Motor neuron (in vitro differentiated cells): Measurements from ENCODE around the gene NCKAP5. TPM values are rescaled to one million over a fixed set of nuclear protein-coding genes. Genes with fewer than 3 reads are reported as not detected.
A peak's percentile ranks its signal among the peaks of the same experiment; 100 is the strongest.

Experiments used
- ATAC-seq, 8 experiments: fragments of 200-7000 bp; cut with Tn5 transposase; replicated peaks in 6 of 8; 2 replicates each; pipeline ENCODE4 v1.8.0; 2021; ENCODE audit warnings: mild to moderate bottlenecking in 8 of 8, moderate library complexity in 8 of 8
- H3K27ac ChIP-seq, 2 donors: fragments of 250-450 bp; sonication (Bioruptor Pico); 2 replicates each; pipeline ENCODE4 v1.9.0; 2021; ENCODE audit warnings: antibody characterized with exemption in 2 of 2, mild to moderate bottlenecking in 2 of 2, moderate library complexity in 1 of 2
- H3K4me1 ChIP-seq, 2 donors: fragments of 250-450 bp; sonication (Bioruptor Pico); replicated peaks in 1 of 2; 2 replicates each; pipeline ENCODE4 v1.6.1; 2021; ENCODE audit warnings: antibody characterized with exemption in 2 of 2, mild to moderate bottlenecking in 2 of 2, moderate library complexity in 1 of 2
- H3K4me3 ChIP-seq, 5 donors: fragments of 250-450 bp; sonication (Bioruptor Pico); 2 replicates each; pipeline ENCODE4 v1.9.0; 2021; ENCODE audit warnings: antibody characterized with exemption in 5 of 5, mild to moderate bottlenecking in 5 of 5, moderate library complexity in 4 of 5
- WGBS, 10 experiments: fragments of 450-650 bp; shearing (Covaris generic); methylation state at CpG; one replicate each; pipeline ENCODE4 v1.0.0; 2022; 5-methylcytosine and 5-hydroxymethylcytosine counted together
- in situ Hi-C, 9 experiments: fragments of 400-800 bp; cut with MboI; loops; one replicate each; pipeline ENCODE4 v1.15.0; 2021; ENCODE audit warnings: low sequenced_read_pairs in 9 of 9, low pct_unique_long_range_greater_than_20kb in 2 of 9; ENCODE audit not compliant: unreplicated experiment in 9 of 9
- total RNA-seq, 8 experiments: library from RNA; unstranded; fragments of 300-600 nt; gene quantifications; 2 replicates each; pipeline versions ENCODE4 v1.2.3 to v1.2.4, GENCODE V29; 2022

The NCKAP5 gene
- total RNA-seq, 8 experiments from 2014 or later, result 0.66 to 16.2 (median 5.9) TPM

GRCh38 chr2:133498662-133499585 is 69.3 kb downstream of the NCKAP5 start:
- ATAC-seq, result no peak
- Histone ChIP-seq H3K27ac (no peak overlapping the region), H3K4me1 (peaks cover 10 to 21% of the 10 kb centered on the region in 2 donors), H3K4me3 (no peak overlapping the region)
- in situ Hi-C loops, result no loop called here
- WGBS, 10 experiments, result 55 to 100% (median 96%) methylated on average over 2 to 7 of the region's 8 CpGs

DNA sequence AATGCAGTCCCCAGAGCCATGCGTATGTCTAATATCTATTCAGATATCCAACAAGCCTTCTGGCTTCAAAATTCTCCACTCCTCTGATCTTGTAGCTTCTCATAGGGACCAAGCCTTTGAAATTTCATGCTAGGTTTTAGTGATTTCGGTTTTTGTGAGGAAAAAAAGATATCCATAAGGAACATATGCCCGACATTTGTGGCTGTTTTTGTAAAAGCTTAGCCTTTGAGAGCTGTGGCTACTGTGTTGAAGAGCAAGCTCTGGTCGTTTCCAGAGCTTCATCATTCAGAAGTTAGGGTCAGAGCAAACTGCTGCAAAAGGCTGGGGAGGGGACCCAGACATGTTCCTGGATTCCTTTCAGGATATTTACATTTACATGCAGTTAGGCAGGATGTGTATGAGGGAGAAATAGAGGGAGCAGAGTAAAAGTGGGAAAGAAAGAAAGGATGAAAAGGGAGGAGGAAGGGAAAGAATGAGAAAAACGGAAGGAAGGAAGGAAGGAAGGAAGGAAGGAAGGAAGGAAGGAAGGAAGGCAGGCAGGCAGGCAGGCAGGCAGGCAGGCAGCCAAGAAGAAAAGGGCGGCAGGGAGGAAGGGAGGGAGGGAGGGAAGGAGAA is 70.2 kb downstream of the NCKAP5 start:
- Histone ChIP-seq H3K4me1 (peaks cover 10 to 22% of the 10 kb centered on the region in 2 donors), H3K4me3 (no peak overlapping the region), H3K27ac (no peak overlapping the region)
- in situ Hi-C loops, result no loop called here
- WGBS, 10 experiments, result 20 to 90% (median 68%) methylated on average over 1 to 4 of the region's 6 CpGs; no CpG with 5 or more reads in 1 of the 10 experiments
- no peak for ATAC-seq

- no peak overlapping the region for H3K4me3 ChIP-seq
- H3K4me1 ChIP-seq, result peaks cover 10 to 28% of the 10 kb centered on the region in 2 donors
- no peak overlapping the region for H3K27ac ChIP-seq
- in situ Hi-C loops, result no loop called here
- ATAC-seq, result peak in 3 of 8 experiments; percentile 48 to 77 (median 55)
- 38 to 100% (median 75%) methylated on average over 1 to 3 of the region's 3 CpGs; no CpG with 5 or more reads in 1 of the 10 experiments for WGBS, 10 experiments
Observed at GRCh38 chr2:133497270-133497893, 70.9 kb downstream of the NCKAP5 start.

GRCh38 chr2:133496501-133497269 is 71.6 kb downstream of the NCKAP5 start:
- peaks cover 10 to 28% of the 10 kb centered on the region in 2 donors for H3K4me1 ChIP-seq
- no peak overlapping the region for H3K27ac ChIP-seq
- 13 to 100% (median 78%) methylated on average over 1 to 3 of the region's 3 CpGs for WGBS, 10 experiments
- no peak overlapping the region for H3K4me3 ChIP-seq
- in situ Hi-C loops, result no loop called here
- ATAC-seq, result peak in 6 of 8 experiments; percentile 2 to 75 (median 40)

GRCh38 chr2:133495226-133495625 is 73.0 kb downstream of the NCKAP5 start:
- in situ Hi-C loops, result no loop called here
- peak in 4 of 8 experiments; percentile 33 to 79 (median 48) for ATAC-seq
- peaks cover 10 to 28% of the 10 kb centered on the region in 2 donors for H3K4me1 ChIP-seq
- 78 to 100% (median 90%) methylated on average over 1 to 5 of the region's 5 CpGs; no CpG with 5 or more reads in 2 of the 10 experiments for WGBS, 10 experiments
- no peak overlapping the region for H3K27ac ChIP-seq
- H3K4me3 ChIP-seq, result no peak overlapping the region

DNA sequence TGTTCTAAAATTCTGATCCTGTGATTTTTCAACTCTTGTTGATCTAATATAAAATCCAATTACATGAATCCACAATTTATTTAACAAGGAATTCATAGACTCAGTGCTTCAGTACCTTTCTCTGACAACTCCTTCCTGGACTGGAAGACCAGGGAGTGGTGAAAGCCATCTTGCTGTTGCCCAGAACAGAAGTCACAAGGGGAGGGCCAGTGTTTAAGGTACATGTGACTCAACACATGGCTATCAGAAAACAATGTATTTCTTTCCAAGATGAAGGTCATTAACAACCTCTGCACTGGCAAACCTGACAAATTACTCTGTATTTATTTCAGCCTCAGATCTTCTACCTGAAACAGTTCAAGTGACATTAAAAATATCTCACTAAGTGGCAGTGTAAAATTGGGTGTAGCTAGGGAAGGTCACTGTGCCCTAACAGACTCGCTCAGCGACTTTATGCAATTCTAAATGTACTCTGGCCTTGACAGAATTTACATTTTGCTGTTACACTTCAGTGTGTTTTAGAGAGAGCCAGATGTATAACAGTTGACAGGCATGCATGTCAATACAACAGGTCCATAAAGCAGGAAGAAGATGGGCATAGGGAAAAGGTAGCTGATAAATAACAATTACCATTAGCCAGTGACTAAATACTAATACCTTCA is 75.4 kb downstream of the NCKAP5 start:
- WGBS, 10 experiments, result 29 to 100% (median 79%) methylated on average over 2 of the region's 2 CpGs; no CpG with 5 or more reads in 4 of the 10 experiments
- H3K27ac ChIP-seq, result no peak overlapping the region
- H3K4me3 ChIP-seq, result no peak overlapping the region
- in situ Hi-C loops, result no loop called here
- H3K4me1 ChIP-seq, result peaks cover 10 to 25% of the 10 kb centered on the region in 2 donors
- peak in 5 of 8 experiments; percentile 19 to 50 (median 28) for ATAC-seq

GRCh38 chr2:133490411-133490980 is 77.8 kb downstream of the NCKAP5 start:
- ATAC-seq, result peak in 1 of 8 experiments; percentile 13
- H3K4me3 ChIP-seq, result no peak overlapping the region

GRCh38 chr2:133489641-133490410 is 78.4 kb downstream of the NCKAP5 start:
- peak in 2 of 8 experiments; percentile 63 to 78 for ATAC-seq
- Histone ChIP-seq H3K27ac (no peak overlapping the region), H3K4me1 (peaks cover 0 to 6% of the 10 kb centered on the region in 2 donors), H3K4me3 (no peak overlapping the region)
- in situ Hi-C loops, result no loop called here
- 49 to 98% (median 93%) methylated on average over 1 to 5 of the region's 5 CpGs; no CpG with 5 or more reads in 1 of the 10 experiments for WGBS, 10 experiments

More at GRCh38 chr2:133490411-133490980, 77.8 kb downstream of the NCKAP5 start:
- H3K4me1 ChIP-seq, result peaks cover 0 to 6% of the 10 kb centered on the region in 2 donors
- 20 to 100% (median 73%) methylated on average over 1 to 3 of the region's 3 CpGs; no CpG with 5 or more reads in 4 of the 10 experiments for WGBS, 10 experiments
- in situ Hi-C loops, result no loop called here
- H3K27ac ChIP-seq, result no peak overlapping the region

GRCh38 chr2:133489146-133489545 is 79.1 kb downstream of the NCKAP5 start:
- ATAC-seq, result no peak
- 25 to 100% (median 85%) methylated on average over 1 of the region's 1 CpG; no CpG with 5 or more reads in 2 of the 10 experiments for WGBS, 10 experiments
- no peak overlapping the region for H3K4me3 ChIP-seq

GRCh38 chr2:133486771-133487191 is 81.5 kb downstream of the NCKAP5 start:
- H3K4me3 ChIP-seq, result no peak overlapping the region
- WGBS, 10 experiments, result 12 to 97% (median 78%) methylated on average over 2 to 5 of the region's 5 CpGs; no CpG with 5 or more reads in 1 of the 10 experiments
- peak in 1 of 8 experiments; percentile 18 for ATAC-seq
- in situ Hi-C loops, result no loop called here
- H3K27ac ChIP-seq, result no peak overlapping the region
- H3K4me1 ChIP-seq, result no peaks in the 10 kb centered on the region

More at GRCh38 chr2:133489146-133489545, 79.1 kb downstream of the NCKAP5 start:
- peaks cover 0 to 6% of the 10 kb centered on the region in 2 donors for H3K4me1 ChIP-seq
- in situ Hi-C loops, result no loop called here
- H3K27ac ChIP-seq, result no peak overlapping the region

- 6 to 100% (median 87%) methylated on average over 1 to 3 of the region's 3 CpGs; no CpG with 5 or more reads in 2 of the 10 experiments for WGBS, 10 experiments
- ATAC-seq, result peak in 1 of 8 experiments; percentile 48
- no peak overlapping the region for H3K4me3 ChIP-seq
- no peak overlapping the region for H3K27ac ChIP-seq
- in situ Hi-C loops, result no loop called here
- no peaks in the 10 kb centered on the region for H3K4me1 ChIP-seq
Observed at GRCh38 chr2:133485868-133486267, 82.4 kb downstream of the NCKAP5 start.
